Measurements from ENCODE around the gene DENND1A.
A peak's percentile ranks its signal among the peaks of the same experiment; 100 is the strongest.

Gene DENND1A

DNA sequence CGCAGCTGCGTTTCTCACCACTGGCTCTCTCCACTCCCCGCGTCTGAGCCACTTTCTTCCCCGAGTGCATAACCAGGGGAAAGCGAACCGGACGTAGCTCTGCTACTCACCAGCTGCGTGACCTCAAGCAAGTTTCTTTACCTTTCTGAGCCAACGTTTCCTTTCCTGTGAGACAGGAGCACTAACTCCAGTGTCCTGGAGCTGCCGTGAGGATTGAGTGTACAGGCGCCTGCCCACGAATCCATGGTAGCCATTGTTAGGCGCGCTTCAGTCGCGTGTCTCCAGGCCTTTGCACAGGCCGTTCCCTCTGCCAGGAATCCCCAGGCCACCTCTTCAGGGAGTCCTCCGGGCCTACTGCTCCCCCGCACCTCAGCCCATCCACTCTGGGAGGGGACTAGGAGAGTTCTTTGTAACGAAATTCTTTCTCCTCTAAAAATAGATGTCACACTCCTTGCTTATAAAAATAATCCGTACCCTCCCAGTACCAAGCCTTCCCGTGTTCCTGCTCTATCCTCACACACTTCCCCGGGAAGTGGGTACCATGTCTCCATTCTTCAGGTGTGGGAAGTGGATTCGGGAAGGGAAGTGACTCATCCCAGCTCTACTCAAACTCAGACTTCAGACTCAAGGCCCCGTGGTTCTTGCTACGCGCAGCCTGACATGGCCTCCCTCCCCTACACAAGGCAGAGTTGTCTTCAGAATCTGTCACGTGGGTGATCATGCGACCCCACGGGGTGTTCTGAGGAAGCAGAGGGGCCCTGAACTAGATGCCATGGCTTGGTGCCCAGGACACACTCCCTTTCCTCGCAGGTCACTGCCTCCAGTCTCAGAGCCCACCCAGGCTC, 590.0 kb downstream of the DENND1A start:
- no peak for DNase-seq (ENCODE audit: low spot score)
- in situ Hi-C loops (cut with MboI; ENCODE audit: low sequenced_read_pairs, unreplicated experiment): loop anchor here (5.0 kb wide), 1 partner anchor 108 kb away; no protein-coding TSS in a partner anchor
- TF ChIP-seq, protein P1, sequence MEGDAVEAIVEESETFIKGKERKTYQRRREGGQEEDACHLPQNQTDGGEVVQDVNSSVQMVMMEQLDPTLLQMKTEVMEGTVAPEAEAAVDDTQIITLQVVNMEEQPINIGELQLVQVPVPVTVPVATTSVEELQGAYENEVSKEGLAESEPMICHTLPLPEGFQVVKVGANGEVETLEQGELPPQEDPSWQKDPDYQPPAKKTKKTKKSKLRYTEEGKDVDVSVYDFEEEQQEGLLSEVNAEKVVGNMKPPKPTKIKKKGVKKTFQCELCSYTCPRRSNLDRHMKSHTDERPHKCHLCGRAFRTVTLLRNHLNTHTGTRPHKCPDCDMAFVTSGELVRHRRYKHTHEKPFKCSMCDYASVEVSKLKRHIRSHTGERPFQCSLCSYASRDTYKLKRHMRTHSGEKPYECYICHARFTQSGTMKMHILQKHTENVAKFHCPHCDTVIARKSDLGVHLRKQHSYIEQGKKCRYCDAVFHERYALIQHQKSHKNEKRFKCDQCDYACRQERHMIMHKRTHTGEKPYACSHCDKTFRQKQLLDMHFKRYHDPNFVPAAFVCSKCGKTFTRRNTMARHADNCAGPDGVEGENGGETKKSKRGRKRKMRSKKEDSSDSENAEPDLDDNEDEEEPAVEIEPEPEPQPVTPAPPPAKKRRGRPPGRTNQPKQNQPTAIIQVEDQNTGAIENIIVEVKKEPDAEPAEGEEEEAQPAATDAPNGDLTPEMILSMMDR (IDR thresholded peaks at IDR 0.05; ENCODE audit: borderline replicate concordance, control extremely low read depth, extremely low read depth, insufficient read depth, missing control alignments): no peak

GRCh38 chr9:123338710-123339665, 590.9 kb downstream of the DENND1A start:
- peak; percentile 76 for DNase-seq (ENCODE audit: low spot score)
- in situ Hi-C loops (cut with MboI; ENCODE audit: low sequenced_read_pairs, unreplicated experiment): no loop called here
- TF ChIP-seq, protein P1 (IDR thresholded peaks at IDR 0.05; ENCODE audit: borderline replicate concordance, control extremely low read depth, extremely low read depth, insufficient read depth, missing control alignments): no peak

DNA sequence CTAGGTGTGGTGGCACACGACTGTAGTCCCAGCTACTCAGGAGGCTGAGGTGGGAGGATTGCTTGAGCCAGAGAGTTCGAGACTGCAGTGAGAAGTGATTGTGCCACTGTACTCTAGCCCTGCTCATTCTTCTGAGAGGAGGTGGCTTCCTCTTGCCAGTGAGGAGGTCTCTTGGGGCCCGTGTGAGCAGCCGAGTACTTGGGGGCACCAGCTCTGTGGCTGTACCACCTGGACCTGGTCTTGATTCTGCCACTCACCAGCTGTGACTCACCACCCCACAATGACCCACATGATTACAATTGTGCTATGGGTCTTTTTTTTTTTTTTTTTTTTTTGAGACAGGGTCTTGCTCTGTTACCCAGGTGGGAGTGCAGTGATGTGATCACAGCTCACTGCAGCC, 592.0 kb downstream of the DENND1A start:
- no peak for DNase-seq (ENCODE audit: low spot score)
- TF ChIP-seq, protein P1 (IDR thresholded peaks at IDR 0.05; ENCODE audit: borderline replicate concordance, control extremely low read depth, extremely low read depth, insufficient read depth, missing control alignments): no peak
- in situ Hi-C loops (cut with MboI; ENCODE audit: low sequenced_read_pairs, unreplicated experiment): no loop called here

DNA sequence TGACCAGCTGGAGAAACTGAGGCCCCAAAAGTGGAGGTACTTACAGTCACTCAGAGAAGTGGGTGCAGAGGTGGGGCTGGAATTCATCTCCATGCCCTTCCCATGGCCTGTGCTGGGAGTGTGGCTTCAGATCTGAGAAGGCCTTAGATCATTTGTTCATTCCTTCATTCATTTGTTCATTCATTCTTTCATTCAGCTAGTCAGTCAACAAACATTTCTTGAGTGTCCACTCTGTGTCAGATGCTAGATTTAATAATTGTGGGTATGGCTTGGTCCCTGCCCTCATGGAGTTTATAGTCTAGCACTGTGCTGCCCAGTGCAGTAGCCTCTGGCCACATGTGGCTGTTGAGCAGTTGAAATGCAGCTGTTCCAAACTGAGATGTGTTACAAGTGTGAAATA, 593.0 kb downstream of the DENND1A start:
- in situ Hi-C loops (cut with MboI; ENCODE audit: low sequenced_read_pairs, unreplicated experiment): no loop called here
- no peak for DNase-seq (ENCODE audit: low spot score)
- TF ChIP-seq, protein P1 (IDR thresholded peaks at IDR 0.05; ENCODE audit: borderline replicate concordance, control extremely low read depth, extremely low read depth, insufficient read depth, missing control alignments): no peak

DNA sequence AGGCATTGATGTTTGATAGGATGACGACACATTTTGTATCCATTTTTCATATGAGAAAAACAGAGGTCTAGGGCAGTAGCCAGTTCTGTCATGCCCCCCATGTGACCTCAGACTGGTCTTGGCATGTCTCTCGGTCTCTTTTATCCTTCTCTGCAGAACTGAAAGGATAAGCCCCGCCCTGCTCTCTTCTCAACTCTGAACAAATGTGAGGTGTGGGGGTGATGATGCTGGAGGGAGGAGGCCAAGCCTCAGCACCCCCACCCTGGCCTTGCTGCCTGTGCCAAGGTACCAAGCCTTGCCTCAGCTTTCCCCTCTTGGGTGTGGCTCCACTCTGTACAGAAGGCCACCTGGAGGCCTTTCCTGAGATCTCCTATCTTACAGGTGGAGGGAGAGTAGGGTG, 593.5 kb downstream of the DENND1A start:
- TF ChIP-seq, protein P1 (IDR thresholded peaks at IDR 0.05; ENCODE audit: borderline replicate concordance, control extremely low read depth, extremely low read depth, insufficient read depth, missing control alignments): no peak
- in situ Hi-C loops (cut with MboI; ENCODE audit: low sequenced_read_pairs, unreplicated experiment): no loop called here
- DNase-seq (ENCODE audit: low spot score): no peak

- TF ChIP-seq, protein P1 (IDR thresholded peaks at IDR 0.05; ENCODE audit: borderline replicate concordance, control extremely low read depth, extremely low read depth, insufficient read depth, missing control alignments): no peak
- in situ Hi-C loops (cut with MboI; ENCODE audit: low sequenced_read_pairs, unreplicated experiment): no loop called here
- DNase-seq (ENCODE audit: low spot score): no peak
Observed at GRCh38 chr9:123335986-123336329, 594.0 kb downstream of the DENND1A start.
